ENCODE measurements around the gene PRRC1. TPM values are rescaled to one million over a fixed set of nuclear protein-coding genes. Genes with fewer than 3 reads are reported as not detected.

Gene PRRC1
- total RNA-seq, 2 experiments from 2014 or later: 37.8 to 38.9 TPM

- peaks cover 4% of the 10 kb centered on the region for H3K4me1 Mint-ChIP-seq
- no peaks in the 10 kb centered on the region for H3K27me3 Mint-ChIP-seq
- no peaks in the 10 kb centered on the region for H3K9me3 Mint-ChIP-seq
- no peak overlapping the region for H3K27ac Mint-ChIP-seq
- no peaks in the 10 kb centered on the region for H3K36me3 Mint-ChIP-seq
- no peak for DNase-seq
- H3K4me3 Mint-ChIP-seq: no peak overlapping the region
Measured at GRCh38 chr5:127601601-127602000, 84.2 kb downstream of the PRRC1 start.

- Mint-ChIP-seq H3K4me3 (no peak overlapping the region), H3K9me3 (no peaks in the 10 kb centered on the region), H3K4me1 (peaks cover 4% of the 10 kb centered on the region), H3K27me3 (no peaks in the 10 kb centered on the region), H3K36me3 (no peaks in the 10 kb centered on the region), H3K27ac (no peak overlapping the region)
- no peak for DNase-seq
Measured at GRCh38 chr5:127602481-127602880, 85.0 kb downstream of the PRRC1 start.

- Mint-ChIP-seq H3K4me3 (no peak overlapping the region), H3K27ac (no peak overlapping the region), H3K9me3 (no peaks in the 10 kb centered on the region), H3K4me1 (peaks cover 4% of the 10 kb centered on the region), H3K27me3 (no peaks in the 10 kb centered on the region), H3K36me3 (no peaks in the 10 kb centered on the region)
- DNase-seq: no peak
Measured at GRCh38 chr5:127602896-127603844, 85.7 kb downstream of the PRRC1 start.

Other genes starting within 250 kb of the PRRC1 start
- gene MEGF10, start 226.8 kb upstream of the PRRC1 start, total RNA-seq: not detected
- gene CTXN3, start 131.4 kb downstream of the PRRC1 start, total RNA-seq: not detected
- not detected for gene CCDC192, start 185.8 kb downstream of the PRRC1 start, total RNA-seq

All from activated naive CD8-positive, alpha-beta T cell treated with anti-CD3 and anti-CD28 coated beads for 36 hours (primary cell).